Gastroesophageal sphincter (tissue), 4 donors: Measurements from ENCODE around the gene MAPK8IP3. TPM values are rescaled to one million over a fixed set of nuclear protein-coding genes. Genes with fewer than 3 reads are reported as not detected.
A peak's percentile ranks its signal among the peaks of the same experiment; 100 is the strongest.

Source experiments
- ATAC-seq: fragments of 150-250 bp; one replicate; pipeline ENCODE4 v1.9.1; 2016; ENCODE audit warnings: mild to moderate bottlenecking, moderate library complexity
- H3K27ac ChIP-seq, 4 donors: fragments of 200-600 bp; sonication (generic) in 3 of 4; 1 replicate in 3 of 4; 2 replicates in 1 of 4; pipeline ENCODE4 v1.5.1; 2016 to 2019
- H3K27me3 ChIP-seq: fragments of 200-600 bp; sonication (generic); one replicate; pipeline ENCODE4 v1.5.1; 2019
- H3K36me3 ChIP-seq, 2 donors: fragments of 200-600 bp; sonication (generic); one replicate each; pipeline ENCODE4 v1.5.1; 2019; ENCODE audit warnings: control low read depth in 1 of 2
- H3K4me1 ChIP-seq, 3 donors: fragments of 200-600 bp; sonication (generic); 1 replicate in 2 of 3; 2 replicates in 1 of 3; pipeline ENCODE4 v1.5.1; 2016 to 2019; ENCODE audit warnings: control low read depth in 2 of 3
- H3K4me3 ChIP-seq, 2 donors: fragments of 200-600 bp; sonication (generic); one replicate each; pipeline ENCODE4 v1.5.1; 2019; ENCODE audit warnings: mild to moderate bottlenecking in 1 of 2, moderate library complexity in 1 of 2
- H3K9me3 ChIP-seq, 3 donors: fragments of 200-600 bp; sonication (generic); one replicate each; pipeline ENCODE4 v1.5.1; 2017 to 2019; ENCODE audit warnings: control low read depth in 2 of 3
- EP300 ChIP-seq: sonication (generic); formaldehyde crosslinking; IDR thresholded peaks from one replicate; pipeline ENCODE4 v1.6.1; 2017; ENCODE audit warnings: antibody characterized with exemption, mild to moderate bottlenecking
- POLR2A ChIP-seq, 2 donors: fragments of 450-650 bp; IDR thresholded peaks; one replicate each; pipeline ENCODE4 v1.6.1; 2017; ENCODE audit warnings: antibody characterized with exemption in 2 of 2, mild to moderate bottlenecking in 2 of 2, moderate library complexity in 1 of 2
- POLR2AphosphoS5 ChIP-seq: sonication (generic); formaldehyde crosslinking; IDR thresholded peaks from one replicate; pipeline ENCODE4 v1.6.1; 2017; ENCODE audit warnings: antibody characterized with exemption
- WGBS, 2 donors: methylation state at CpG; one replicate each; pipeline ENCODE4 v1.1.5; 2018; ENCODE audit warnings: low coverage in 1 of 2; 5-methylcytosine and 5-hydroxymethylcytosine counted together
- total RNA-seq, 4 donors: library from RNA; depleted of rRNA; stranded (reverse); fragments of >200 nt; gene quantifications; one replicate each; pipeline ENCODE4 v1.1.0, GENCODE V29; 2016
- TF ChIP-seq, protein P1 (sequence below), 4 experiments: fragments of 200-600 bp in 2 of 4; fragments of 450-650 bp in 2 of 4; sonication (generic) in 1 of 4; IDR thresholded peaks; one replicate each; pipeline ENCODE4 v1.5.1; 2017 to 2019; ENCODE audit warnings: antibody characterized with exemption in 4 of 4, mild to moderate bottlenecking in 2 of 4, moderate library complexity in 2 of 4

MAPK8IP3 gene
- total RNA-seq, 4 donors from 2014 or later = 12.0 to 66.8 (median 33.1) TPM

DNA sequence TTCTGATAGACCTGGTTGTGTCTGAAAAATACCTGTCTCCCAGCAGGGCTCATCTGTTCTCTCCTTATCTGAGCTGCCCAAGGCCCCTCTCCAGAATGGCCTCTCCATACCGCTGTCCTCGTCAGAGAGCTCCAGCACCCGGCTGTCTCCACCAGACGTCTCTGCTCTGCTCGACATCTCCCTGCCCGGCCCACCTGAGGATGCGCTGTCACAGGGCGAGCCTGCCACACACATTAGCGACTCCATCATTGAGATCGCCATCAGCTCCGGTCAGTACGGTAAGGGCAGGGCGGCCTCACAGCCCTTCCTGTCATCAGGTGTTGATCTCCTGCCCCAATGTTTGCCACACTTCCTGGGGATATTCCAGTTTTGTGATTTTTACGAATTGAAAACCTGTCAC, 38.1 kb upstream of the MAPK8IP3 start:
- 90 to 94% methylated on average over 3 to 12 of the region's 14 CpGs for WGBS, 2 donors
- no peak overlapping the region for H3K27ac ChIP-seq
- TF ChIP-seq EP300 (no peak), POLR2A (IDR thresholded peaks at IDR 0.05) (no peak), POLR2AphosphoS5 (no peak)
- TF ChIP-seq, protein P1, sequence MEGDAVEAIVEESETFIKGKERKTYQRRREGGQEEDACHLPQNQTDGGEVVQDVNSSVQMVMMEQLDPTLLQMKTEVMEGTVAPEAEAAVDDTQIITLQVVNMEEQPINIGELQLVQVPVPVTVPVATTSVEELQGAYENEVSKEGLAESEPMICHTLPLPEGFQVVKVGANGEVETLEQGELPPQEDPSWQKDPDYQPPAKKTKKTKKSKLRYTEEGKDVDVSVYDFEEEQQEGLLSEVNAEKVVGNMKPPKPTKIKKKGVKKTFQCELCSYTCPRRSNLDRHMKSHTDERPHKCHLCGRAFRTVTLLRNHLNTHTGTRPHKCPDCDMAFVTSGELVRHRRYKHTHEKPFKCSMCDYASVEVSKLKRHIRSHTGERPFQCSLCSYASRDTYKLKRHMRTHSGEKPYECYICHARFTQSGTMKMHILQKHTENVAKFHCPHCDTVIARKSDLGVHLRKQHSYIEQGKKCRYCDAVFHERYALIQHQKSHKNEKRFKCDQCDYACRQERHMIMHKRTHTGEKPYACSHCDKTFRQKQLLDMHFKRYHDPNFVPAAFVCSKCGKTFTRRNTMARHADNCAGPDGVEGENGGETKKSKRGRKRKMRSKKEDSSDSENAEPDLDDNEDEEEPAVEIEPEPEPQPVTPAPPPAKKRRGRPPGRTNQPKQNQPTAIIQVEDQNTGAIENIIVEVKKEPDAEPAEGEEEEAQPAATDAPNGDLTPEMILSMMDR (IDR thresholded peaks at IDR 0.05) = no peak
- H3K9me3 ChIP-seq = no peaks in the 10 kb centered on the region
- H3K27me3 ChIP-seq = no peaks in the 10 kb centered on the region
- no peaks in the 10 kb centered on the region for H3K4me1 ChIP-seq
- H3K36me3 ChIP-seq = peaks cover 0 to 100% of the 10 kb centered on the region in 2 donors
- ATAC-seq = peak; percentile 32
- H3K4me3 ChIP-seq = no peak overlapping the region

DNA sequence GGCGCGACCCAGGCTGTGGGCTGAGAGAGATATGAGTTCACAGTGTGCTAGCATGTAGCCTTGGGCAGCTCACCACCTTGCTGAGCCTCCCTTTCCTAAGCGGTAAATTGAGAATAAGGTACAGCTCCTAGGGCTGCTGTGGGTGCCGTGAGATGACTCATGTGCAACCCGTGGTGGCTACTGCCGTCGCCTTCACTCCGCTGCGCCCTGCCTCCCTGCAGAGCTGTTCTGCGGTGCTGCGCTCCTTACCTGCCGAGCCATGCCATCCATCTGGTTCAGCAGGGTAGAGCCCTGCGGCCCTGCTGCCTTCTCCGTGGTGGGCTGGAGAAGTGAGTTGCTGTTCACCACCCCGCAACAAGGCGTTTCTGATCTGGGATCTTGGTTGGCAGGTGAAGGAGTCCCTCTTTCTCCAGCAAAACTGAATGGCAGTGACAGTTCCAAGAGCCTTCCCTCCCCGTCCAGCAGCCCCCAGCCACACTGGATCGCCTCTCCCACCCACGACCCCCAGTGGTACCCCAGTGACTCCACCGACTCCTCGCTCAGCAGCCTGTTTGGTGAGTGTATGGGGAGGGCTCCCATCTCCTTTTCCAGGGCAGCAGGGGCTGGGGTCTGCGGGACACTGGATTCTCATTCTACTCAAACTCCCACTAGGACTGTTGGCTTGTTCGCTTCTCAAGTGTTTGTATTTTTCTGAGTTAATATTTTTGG, 37.2 kb upstream of the MAPK8IP3 start:
- H3K36me3 ChIP-seq = peaks cover 0 to 100% of the 10 kb centered on the region in 2 donors
- TF ChIP-seq, protein P1 (IDR thresholded peaks at IDR 0.05) = no peak
- no peak for TF ChIP-seq POLR2AphosphoS5
- TF ChIP-seq EP300 = no peak
- TF ChIP-seq POLR2A (IDR thresholded peaks at IDR 0.05) = no peak
- no peaks in the 10 kb centered on the region for H3K4me1 ChIP-seq
- H3K27ac ChIP-seq = no peak overlapping the region
- whole genome bisulfite sequencing, 2 donors = 74 to 99% methylated on average over 6 to 13 of the region's 23 CpGs
- no peaks in the 10 kb centered on the region for H3K27me3 ChIP-seq
- ATAC-seq = no peak
- no peak overlapping the region for H3K4me3 ChIP-seq
- H3K9me3 ChIP-seq = no peaks in the 10 kb centered on the region

DNA sequence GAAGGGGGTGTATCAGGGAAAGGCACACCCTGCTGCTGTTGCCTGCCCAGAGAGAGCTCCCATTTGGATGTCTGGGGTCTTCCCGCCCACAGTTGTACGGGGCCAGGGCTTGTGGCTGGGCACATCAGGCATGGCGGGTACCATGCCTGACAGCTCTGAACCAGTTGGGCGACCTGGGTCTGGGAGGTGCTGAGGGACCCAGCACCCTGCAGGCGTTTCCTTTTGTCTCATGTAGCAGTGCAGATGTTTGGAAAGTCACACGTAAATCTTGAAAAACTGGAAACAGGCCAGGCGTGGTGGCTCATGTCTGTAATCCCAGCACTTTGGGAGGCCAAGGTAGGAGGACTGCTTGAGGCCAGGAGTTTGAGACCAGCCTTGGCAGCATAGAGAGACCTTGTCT, 36.3 kb upstream of the MAPK8IP3 start:
- ATAC-seq = no peak
- Histone ChIP-seq H3K4me3 (no peak overlapping the region), H3K27ac (no peak overlapping the region), H3K9me3 (no peaks in the 10 kb centered on the region), H3K4me1 (no peaks in the 10 kb centered on the region), H3K36me3 (peaks cover 0 to 100% of the 10 kb centered on the region in 2 donors), H3K27me3 (no peaks in the 10 kb centered on the region)
- TF ChIP-seq, protein P1 (IDR thresholded peaks at IDR 0.05) = no peak
- TF ChIP-seq POLR2AphosphoS5 = no peak
- no peak for TF ChIP-seq POLR2A (IDR thresholded peaks at IDR 0.05)
- no peak for TF ChIP-seq EP300
- WGBS, 2 donors = 82% methylated on average over 5 of the region's 7 CpGs; no CpG with 5 or more reads in 1 of the 2 donors

DNA sequence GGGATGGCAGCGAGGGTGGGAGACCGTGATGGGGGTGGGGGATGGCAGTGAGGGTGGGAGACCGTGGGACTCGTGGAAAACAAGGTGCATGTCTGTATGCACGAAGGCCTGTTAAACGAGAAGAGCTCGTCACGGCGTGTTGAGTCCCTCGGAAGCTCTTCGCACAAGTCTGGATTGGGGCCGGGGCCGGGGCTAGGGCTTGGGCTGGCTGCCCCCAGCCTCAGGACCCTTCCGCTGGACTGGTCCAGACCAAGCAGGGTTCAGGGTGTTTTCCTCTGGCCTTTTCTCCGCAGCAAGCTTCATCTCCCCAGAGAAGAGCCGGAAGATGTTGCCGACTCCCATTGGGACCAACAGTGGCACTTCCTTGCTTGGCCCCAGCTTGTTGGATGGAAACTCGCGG, 35.6 kb upstream of the MAPK8IP3 start:
- ATAC-seq = no peak
- Histone ChIP-seq H3K36me3 (peaks cover 0 to 100% of the 10 kb centered on the region in 2 donors), H3K9me3 (no peaks in the 10 kb centered on the region), H3K4me1 (no peaks in the 10 kb centered on the region), H3K27ac (no peak overlapping the region), H3K4me3 (no peak overlapping the region), H3K27me3 (no peaks in the 10 kb centered on the region)
- TF ChIP-seq EP300 (no peak), POLR2AphosphoS5 (no peak), POLR2A (IDR thresholded peaks at IDR 0.05) (no peak)
- TF ChIP-seq, protein P1 (IDR thresholded peaks at IDR 0.05) = no peak
- 81 to 87% methylated on average over 3 to 10 of the region's 19 CpGs for WGBS, 2 donors

DNA sequence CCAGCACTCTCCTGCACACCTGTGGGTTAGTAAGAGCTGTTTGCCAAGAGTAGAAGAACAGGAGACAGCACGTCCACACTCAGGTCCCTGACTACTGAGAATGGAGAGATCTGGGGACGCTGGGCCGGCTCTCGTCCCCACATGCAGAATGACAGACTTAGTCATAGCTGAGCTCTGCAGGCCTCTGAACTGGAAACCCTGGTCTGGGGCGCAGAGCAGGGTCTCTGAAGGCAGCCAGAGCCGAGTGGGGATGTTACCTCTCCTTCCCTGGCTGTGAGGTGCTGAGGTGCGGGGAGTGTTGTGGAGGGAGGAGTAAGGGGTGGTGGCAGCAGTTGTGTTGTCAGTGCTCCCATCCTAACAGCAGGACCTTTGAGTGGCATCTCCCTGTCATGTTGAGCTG, 35.1 kb upstream of the MAPK8IP3 start:
- 81% methylated on average over 3 of the region's 7 CpGs; no CpG with 5 or more reads in 1 of the 2 donors for WGBS, 2 donors
- H3K36me3 ChIP-seq = peaks cover 0 to 100% of the 10 kb centered on the region in 2 donors
- no peak overlapping the region for H3K4me3 ChIP-seq
- no peak overlapping the region for H3K27ac ChIP-seq
- H3K27me3 ChIP-seq = no peaks in the 10 kb centered on the region
- H3K4me1 ChIP-seq = no peaks in the 10 kb centered on the region
- no peaks in the 10 kb centered on the region for H3K9me3 ChIP-seq
- ATAC-seq = no peak
- TF ChIP-seq EP300 (no peak), POLR2AphosphoS5 (no peak), POLR2A (IDR thresholded peaks at IDR 0.05) (no peak)
- TF ChIP-seq, protein P1 (IDR thresholded peaks at IDR 0.05) = no peak
